GM10248 (cell line): ENCODE measurements around the gene PPT2.

Source experiments
- CTCF ChIA-PET: fragments of 300-600 bp; sonication (Branson Sonifier 250); formaldehyde crosslinking; extraction: SDS; loops from one replicate; lab custom pipeline; 2021; ENCODE audit warnings: antibody characterized with exemption; lab: Yijun Ruan, JAX
- POLR2A ChIA-PET: fragments of 350-650 bp; sonication (Branson Sonifier 250); formaldehyde crosslinking; extraction: SDS; loops from one replicate; lab custom pipeline; 2020; ENCODE audit warnings: antibody characterized with exemption; lab: Yijun Ruan, JAX
- DNase-seq: peaks from one replicate; pipeline ENCODE4 v3.0.0; 2012; ENCODE audit errors: extremely low spot score
- CTCF ChIP-seq: IDR thresholded peaks from 2 replicates; pipeline ENCODE4 v1.5.1; 2012; ENCODE audit warnings: mild to moderate bottlenecking, low read depth; ENCODE audit errors: extremely low read depth, missing control alignments, control extremely low read depth

PPT2 gene

DNA sequence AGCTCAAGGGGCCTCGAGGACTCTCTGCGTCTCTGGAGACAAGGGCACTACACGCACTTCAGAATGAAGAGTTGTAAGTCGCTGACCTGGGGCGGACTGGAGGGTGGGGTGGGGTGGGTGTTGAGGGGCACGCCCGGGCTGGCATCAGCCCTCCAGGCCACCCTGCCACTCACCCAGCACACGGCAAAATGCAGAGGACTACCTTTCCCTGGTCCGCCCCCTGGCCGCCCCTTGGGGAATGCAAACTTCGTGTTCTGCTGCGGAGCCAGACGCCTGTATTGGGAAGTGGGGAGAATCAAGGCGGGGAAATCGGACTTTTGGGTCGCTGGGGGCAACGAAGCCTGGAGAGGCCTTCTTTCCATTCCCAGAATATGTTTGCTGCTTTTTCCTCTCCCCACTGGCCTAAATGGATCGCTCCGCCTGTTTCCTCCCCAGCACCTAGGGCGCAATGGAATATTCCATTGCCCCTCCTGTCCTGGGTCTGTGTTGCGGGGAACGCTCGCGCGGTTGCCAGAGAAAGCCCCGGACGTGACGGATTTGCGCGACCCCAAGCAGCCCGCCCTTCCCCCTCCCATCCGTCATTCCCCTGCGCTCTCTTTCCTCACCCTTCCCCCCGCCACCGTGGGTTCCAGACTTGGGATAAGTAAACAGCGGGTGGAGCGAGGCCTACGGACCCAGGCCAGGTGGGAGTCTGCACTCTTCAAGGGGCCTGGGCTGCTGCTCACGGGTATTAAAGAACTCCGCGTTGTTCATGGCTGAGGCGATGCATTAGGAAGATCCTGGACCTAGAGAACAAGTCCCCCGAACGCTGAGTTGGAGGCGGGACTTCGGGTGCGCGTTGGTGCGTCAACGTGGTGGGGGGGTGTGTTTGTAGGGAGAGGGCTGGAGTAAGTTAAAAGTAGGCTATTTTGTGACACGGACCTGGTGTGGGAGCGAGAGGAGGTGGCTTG, at the start of gene PPT2:
TSS of gene PPT2 (plus strand) at position 578 of the 950 bp plus-strand sequence. CDS start 454 bp downstream, outside the sequence.
- no peak for TF ChIP-seq CTCF
- DNase-seq = peak; percentile 70
- ChIA-PET CTCF (interaction anchor here (0.8 to 2.0 kb wide), 6 partner anchors 11 to 106 kb away, joined by 3 to 7 read pairs (median 4); partner anchors contain the start of gene EGFL8), POLR2A (interaction anchor here (0.6 kb wide), 1 partner anchor 22 kb away, joined by 3 read pairs; the partner anchor contains the start of gene AGPAT1)

GRCh38 chr6:32105433-32105832, 48.5 kb upstream of the PPT2 start:
- no peak for TF ChIP-seq CTCF
- no peak for DNase-seq
- POLR2A ChIA-PET = no interaction called here
- CTCF ChIA-PET = no interaction called here

DNA sequence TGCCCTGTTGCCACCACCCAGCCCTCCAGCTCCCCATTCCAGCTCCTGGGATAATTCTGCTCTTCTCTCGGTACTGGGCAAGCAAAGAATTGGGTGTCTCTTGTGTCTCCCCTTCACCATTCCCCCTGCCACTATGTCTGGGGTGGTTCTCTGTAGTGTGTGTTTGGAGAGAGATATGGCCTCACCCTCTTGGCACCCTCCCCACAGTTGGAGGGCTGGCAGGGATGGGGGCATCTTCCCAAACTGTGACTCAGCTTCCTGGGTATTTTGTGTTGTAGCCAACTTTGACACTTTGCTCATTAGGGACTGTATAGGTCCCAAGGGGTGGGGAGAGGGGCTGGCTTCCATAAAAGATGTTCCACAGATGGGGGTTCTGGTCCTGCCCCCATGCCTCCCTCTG, 46.5 kb upstream of the PPT2 start:
- ChIA-PET POLR2A (no interaction called here), CTCF (interaction anchor here (1.4 to 4.1 kb wide), 2 partner anchors 10 to 11 kb away, joined by 3 to 17 read pairs; no protein-coding TSS in a partner anchor)
- DNase-seq = no peak
- no peak for TF ChIP-seq CTCF

- POLR2A ChIA-PET = interaction anchor here (0.6 kb wide), 1 partner anchor 133 kb away, joined by 3 read pairs; no protein-coding TSS in a partner anchor
- no peak for TF ChIP-seq CTCF
- DNase-seq = no peak
- CTCF ChIA-PET = interaction anchor here (1.4 to 4.1 kb wide), 2 partner anchors 9 to 11 kb away, joined by 3 to 17 read pairs; no protein-coding TSS in a partner anchor
Observed at GRCh38 chr6:32108094-32108627, 45.8 kb upstream of the PPT2 start.

DNA sequence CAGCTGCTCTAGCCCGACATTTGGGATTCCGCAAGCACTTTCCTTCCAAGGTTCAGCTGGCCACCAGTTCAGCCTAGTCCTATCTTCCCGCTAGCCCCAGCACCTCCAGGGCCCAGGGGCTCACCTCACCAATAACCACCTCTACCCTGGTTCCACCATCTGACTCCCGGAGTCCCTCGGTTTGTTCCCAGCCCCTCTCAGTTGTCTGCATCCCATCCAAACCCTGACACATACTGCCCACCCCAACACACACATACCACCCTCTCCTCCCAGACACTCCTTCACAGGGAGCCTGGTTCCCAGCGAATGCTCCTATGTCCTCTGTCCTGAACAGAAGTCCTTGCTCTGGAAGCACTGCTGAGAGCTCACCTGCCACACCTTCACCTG, 45.2 kb upstream of the PPT2 start:
- CTCF ChIA-PET = interaction anchor here (1.4 to 4.1 kb wide), 2 partner anchors 9 to 10 kb away, joined by 3 to 17 read pairs; no protein-coding TSS in a partner anchor
- DNase-seq = no peak
- POLR2A ChIA-PET = no interaction called here
- no peak for TF ChIP-seq CTCF

DNA sequence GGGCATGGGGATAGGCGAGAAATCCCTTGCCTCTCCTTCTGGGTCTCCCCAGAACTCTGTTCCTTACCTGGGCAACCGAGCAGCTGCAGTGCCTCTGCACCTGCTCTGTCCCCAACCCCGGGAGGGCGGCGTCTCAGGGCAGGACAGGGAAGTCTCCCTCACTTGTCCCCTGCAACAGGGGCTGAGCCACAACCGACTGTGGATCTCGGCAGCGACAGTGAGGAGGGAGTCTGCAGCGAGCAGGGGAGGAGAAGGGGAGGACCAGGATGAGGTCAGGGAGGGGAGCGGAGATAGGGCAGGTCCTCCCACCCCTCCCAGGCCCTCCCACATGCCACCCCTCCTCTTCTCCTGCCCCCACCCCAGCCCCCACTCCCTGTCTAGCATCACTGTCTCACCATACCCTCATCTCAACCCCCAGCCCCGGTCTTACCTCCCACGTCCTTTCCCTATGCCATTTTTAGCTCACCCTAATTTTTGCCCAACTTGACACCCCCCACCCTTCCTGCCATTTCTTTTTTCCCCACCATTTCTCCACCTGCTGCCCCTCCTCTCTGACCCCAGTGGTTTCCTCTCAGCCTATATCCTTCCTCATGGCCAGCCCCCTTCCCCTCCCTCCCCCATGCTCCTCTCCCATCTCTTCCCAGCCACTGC, 44.7 kb upstream of the PPT2 start, which contains the start of gene TNXB:
TSS of gene TNXB (minus strand) at position 225 of the 651 bp plus-strand sequence. CDS start 11,140 bp downstream, outside the sequence.
- CTCF ChIA-PET = interaction anchor here (1.4 to 4.1 kb wide), 2 partner anchors 8 to 10 kb away, joined by 3 to 17 read pairs; no protein-coding TSS in a partner anchor
- DNase-seq = no peak
- POLR2A ChIA-PET = no interaction called here
- no peak for TF ChIP-seq CTCF
